AG04450 (cell line): ENCODE data around the gene SLC25A13. TPM values are rescaled to one million over a fixed set of nuclear protein-coding genes. Genes with fewer than 3 reads are reported as not detected.

Experiments
- CTCF ChIA-PET: fragments of 300-600, 350-600 bp; formaldehyde crosslinking; extraction: SDS; loops from one replicate; lab custom pipeline; 2022; ENCODE audit warnings: antibody characterized with exemption, inconsistent platforms; lab: Charles Lee
- POLR2A ChIA-PET: fragments of 350-600 bp; formaldehyde crosslinking; extraction: SDS; loops from one replicate; lab custom pipeline; 2021; ENCODE audit warnings: antibody characterized with exemption, inconsistent platforms; lab: Yijun Ruan, JAX
- DNase-seq: peaks from one replicate; pipeline ENCODE4 v3.0.0-alpha.2; 2011; ENCODE audit warnings: low read depth, low spot score
- H3K27ac ChIP-seq: one replicate; pipeline ENCODE4 v1.5.1; 2012; ENCODE audit warnings: low read depth, low read length, control low read depth
- H3K27me3 ChIP-seq: one replicate; pipeline ENCODE4 v1.6.0; 2012; ENCODE audit warnings: low read length; ENCODE audit not compliant: control insufficient read depth, insufficient read depth
- H3K4me3 ChIP-seq: 2 replicates; pipeline ENCODE4 v1.5.1; 2011; ENCODE audit warnings: mild to moderate bottlenecking, low read depth, low read length, control low read depth
- H3K9me3 ChIP-seq: 2 replicates; pipeline ENCODE4 v1.5.1; 2012; ENCODE audit warnings: low read length; ENCODE audit not compliant: control insufficient read depth, insufficient read depth
- polyA plus RNA-seq: library from polyadenylated mRNA; depleted of rRNA; stranded (reverse); fragments of >200 nt; gene quantifications from 2 replicates; pipeline ENCODE4 v1.2.3, GENCODE V29; 2011
- small RNA-seq: library from RNA; depleted of rRNA; stranded (forward); fragments of <200 nt; gene quantifications from one replicate; pipeline ENCODE3, GENCODE V24; 2012; ENCODE audit warnings: low read depth; ENCODE audit not compliant: insufficient read length
- TF ChIP-seq, protein P1 (sequence below): IDR thresholded peaks from 2 replicates; pipeline ENCODE4 v1.5.1; 2011; ENCODE audit warnings: low read depth, low read length, control low read depth, inconsistent platforms

SLC25A13 gene
- polyA plus RNA-seq, 1 experiment: 17.3 TPM

DNA sequence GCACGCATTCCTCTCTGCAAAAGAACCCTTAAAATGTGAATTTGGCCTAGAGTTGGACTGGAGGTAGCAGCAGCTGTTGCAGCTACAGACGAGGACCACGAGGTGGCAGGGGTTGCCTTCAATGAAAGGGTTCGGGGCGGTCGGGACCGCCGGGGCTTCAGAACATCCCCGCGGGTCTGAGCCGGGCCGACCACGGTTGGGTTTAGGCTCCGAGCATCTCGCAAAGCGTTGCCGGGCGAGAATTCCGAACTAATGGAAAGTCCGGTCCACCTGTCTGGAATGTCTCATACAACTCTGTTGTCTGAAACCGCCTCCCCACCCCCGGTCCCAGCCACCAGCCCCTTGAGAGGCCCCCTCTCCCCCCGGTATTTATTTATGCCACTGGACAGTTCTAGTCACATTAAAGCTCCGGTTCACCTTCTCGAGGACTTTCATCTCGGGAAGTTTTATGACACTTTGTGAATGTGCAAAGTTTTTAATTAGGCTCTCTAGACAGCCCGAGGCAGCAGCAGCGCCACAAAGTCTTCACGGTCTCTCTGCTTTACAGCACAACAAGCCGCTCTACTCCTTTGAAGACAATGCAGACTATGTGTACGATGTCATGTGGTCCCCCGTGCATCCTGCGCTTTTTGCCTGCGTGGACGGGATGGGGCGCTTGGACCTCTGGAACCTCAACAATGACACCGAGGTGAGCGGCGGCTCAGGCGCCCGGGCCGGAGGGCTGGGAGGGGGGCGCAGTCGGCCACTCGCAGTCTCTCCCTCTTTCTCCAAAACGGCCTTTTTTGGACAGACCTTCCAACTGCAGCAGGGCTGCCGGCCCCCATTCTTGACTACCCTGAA, 246.2 kb downstream of the SLC25A13 start:
- TF ChIP-seq, protein P1, sequence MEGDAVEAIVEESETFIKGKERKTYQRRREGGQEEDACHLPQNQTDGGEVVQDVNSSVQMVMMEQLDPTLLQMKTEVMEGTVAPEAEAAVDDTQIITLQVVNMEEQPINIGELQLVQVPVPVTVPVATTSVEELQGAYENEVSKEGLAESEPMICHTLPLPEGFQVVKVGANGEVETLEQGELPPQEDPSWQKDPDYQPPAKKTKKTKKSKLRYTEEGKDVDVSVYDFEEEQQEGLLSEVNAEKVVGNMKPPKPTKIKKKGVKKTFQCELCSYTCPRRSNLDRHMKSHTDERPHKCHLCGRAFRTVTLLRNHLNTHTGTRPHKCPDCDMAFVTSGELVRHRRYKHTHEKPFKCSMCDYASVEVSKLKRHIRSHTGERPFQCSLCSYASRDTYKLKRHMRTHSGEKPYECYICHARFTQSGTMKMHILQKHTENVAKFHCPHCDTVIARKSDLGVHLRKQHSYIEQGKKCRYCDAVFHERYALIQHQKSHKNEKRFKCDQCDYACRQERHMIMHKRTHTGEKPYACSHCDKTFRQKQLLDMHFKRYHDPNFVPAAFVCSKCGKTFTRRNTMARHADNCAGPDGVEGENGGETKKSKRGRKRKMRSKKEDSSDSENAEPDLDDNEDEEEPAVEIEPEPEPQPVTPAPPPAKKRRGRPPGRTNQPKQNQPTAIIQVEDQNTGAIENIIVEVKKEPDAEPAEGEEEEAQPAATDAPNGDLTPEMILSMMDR: peak; percentile 97

DNA sequence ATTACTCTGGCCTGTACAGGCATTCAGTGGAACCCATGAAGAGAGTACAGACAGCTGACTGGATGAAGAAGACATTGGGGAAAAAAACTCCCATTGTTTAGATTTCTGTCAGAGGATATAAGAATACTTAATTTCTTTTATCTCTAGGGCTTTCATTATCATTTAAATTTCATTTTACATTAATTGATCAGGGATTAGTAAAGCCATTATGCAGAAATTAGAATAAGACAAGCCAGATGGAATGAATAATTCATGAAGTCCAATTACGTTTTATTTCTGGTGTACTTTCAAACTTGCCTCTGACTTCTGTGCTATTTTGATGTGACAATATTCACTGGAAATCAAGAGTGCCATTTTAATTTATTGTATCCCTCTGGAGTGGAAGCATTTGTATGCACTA, 247.0 kb downstream of the SLC25A13 start:
- ChIA-PET POLR2A (no interaction called here), CTCF (interaction anchor here (0.6 to 2.0 kb wide), 9 partner anchors 9 to 955 kb away, joined by 3 to 21 read pairs (median 6); no protein-coding TSS in a partner anchor)
- Histone ChIP-seq H3K9me3 (no peaks in the 10 kb centered on the region), H3K27me3 (peaks cover 2% of the 10 kb centered on the region), H3K4me3 (no peak overlapping the region), H3K27ac (no peak overlapping the region)
- TF ChIP-seq, protein P1: no peak
- no peak for DNase-seq

More for the DNA sequence above, 246.2 kb downstream of the SLC25A13 start:
- CTCF ChIA-PET: interaction anchor here (0.6 to 2.0 kb wide), 33 partner anchors 9 to 1042 kb away, joined by 3 to 21 read pairs (median 4); partner anchors contain the start of gene SDHAF3
- POLR2A ChIA-PET: no interaction called here
- Histone ChIP-seq H3K27me3 (peaks cover 2% of the 10 kb centered on the region), H3K9me3 (no peaks in the 10 kb centered on the region), H3K4me3 (peak overlapping the region; percentile 64), H3K27ac (no peak overlapping the region)
- DNase-seq: peak; percentile 27

Small RNAs within 50 kb of the gene (small RNA-seq; reads per million reads assigned to genes)
- not detected for gene AC084368.1
- not detected for gene MIR591
- gene RNU6-364P: not detected
- gene RNU6-532P: not detected
